RKO (cell line): ENCODE data around the gene PIP5KL1.

ENCODE experiments used
- DNase-seq: peaks from one replicate; pipeline ENCODE4 v3.0.0-alpha.2; 2016; ENCODE audit warnings: low spot score

Gene PIP5KL1

GRCh38 chr9:127930231-127931091 is at the start of gene PIP5KL1:
Gene PIP5KL1 (minus strand): TSS chr9:127930777. CDS start chr9:127930752, 25 bp downstream.
- peak; percentile 97 for DNase-seq

GRCh38 chr9:127980060-127980705 is 49.6 kb upstream of the PIP5KL1 start:
- peak; percentile 68 for DNase-seq

- peak; percentile 86 for DNase-seq
Observed at GRCh38 chr9:127979333-127980059, 48.9 kb upstream of the PIP5KL1 start.

GRCh38 chr9:127979015-127979332 is 48.4 kb upstream of the PIP5KL1 start:
- DNase-seq: no peak

- DNase-seq: peak; percentile 81
Observed at GRCh38 chr9:127977884-127978647, 47.5 kb upstream of the PIP5KL1 start.

- DNase-seq: no peak
Observed at GRCh38 chr9:127977009-127977883, 46.7 kb upstream of the PIP5KL1 start.

- DNase-seq: no peak
Observed at GRCh38 chr9:127976498-127976897, 45.9 kb upstream of the PIP5KL1 start.

GRCh38 chr9:127975376-127976315 is 45.1 kb upstream of the PIP5KL1 start:
- DNase-seq: no peak

- DNase-seq: no peak
Observed at GRCh38 chr9:127974769-127975261, 44.2 kb upstream of the PIP5KL1 start.

- DNase-seq: no peak
Observed at GRCh38 chr9:127974001-127974768, 43.6 kb upstream of the PIP5KL1 start.

GRCh38 chr9:127973169-127974000 is 42.8 kb upstream of the PIP5KL1 start:
- no peak for DNase-seq

GRCh38 chr9:127972236-127972871 is 41.8 kb upstream of the PIP5KL1 start:
- no peak for DNase-seq

GRCh38 chr9:127971357-127972235 is 41.0 kb upstream of the PIP5KL1 start:
- no peak for DNase-seq

GRCh38 chr9:127970401-127971313 is 40.1 kb upstream of the PIP5KL1 start:
- no peak for DNase-seq

- DNase-seq: peak; percentile 50
Observed at GRCh38 chr9:127968700-127969383, 38.3 kb upstream of the PIP5KL1 start.
